ENCODE measurements around the gene RXRA. TPM values are rescaled to one million over a fixed set of nuclear protein-coding genes. Genes with fewer than 3 reads are reported as not detected.

The RXRA gene
- total RNA-seq, 4 donors from 2014 or later, result 39.4 to 81.3 (median 67.4) TPM

- no peak overlapping the region for H3K4me3 ChIP-seq (replicated peaks in 1 of 3)
- TF ChIP-seq POLR2A (IDR thresholded peaks at IDR 0.05) (no peak), CTCF (IDR thresholded peaks at IDR 0.05) (no peak)
- 95 to 96% methylated on average over 15 to 21 of the region's 21 CpGs for WGBS, 2 donors
- H3K4me1 ChIP-seq, result peaks cover 6 to 30% of the 10 kb centered on the region in 2 donors
- DNase-seq, result no peak
- no peaks in the 10 kb centered on the region for H3K27me3 ChIP-seq
- intact Hi-C loops (cut with DNase I), result no loop called here
- H3K27ac ChIP-seq, result no peak overlapping the region
- peaks cover 14 to 25% of the 10 kb centered on the region in 2 donors for H3K36me3 ChIP-seq
- H3K9me3 ChIP-seq, result no peaks in the 10 kb centered on the region
Measured at GRCh38 chr9:134429481-134429880, 103.2 kb downstream of the RXRA start.

GRCh38 chr9:134431095-134431494 is 104.8 kb downstream of the RXRA start:
- Histone ChIP-seq H3K27ac (peak overlapping the region in 1 of 3 donors; percentile 97), H3K36me3 (peaks cover 14 to 21% of the 10 kb centered on the region in 2 donors), H3K9me3 (no peaks in the 10 kb centered on the region), H3K27me3 (no peaks in the 10 kb centered on the region), H3K4me3 (replicated peaks in 1 of 3) (no peak overlapping the region), H3K4me1 (peaks cover 21 to 44% of the 10 kb centered on the region in 2 donors)
- intact Hi-C loops (cut with DNase I), result no loop called here
- TF ChIP-seq POLR2A (IDR thresholded peaks at IDR 0.05) (no peak), CTCF (IDR thresholded peaks at IDR 0.05) (no peak)
- no peak for DNase-seq
- WGBS, 2 donors, result 88 to 92% methylated on average over 5 of the region's 6 CpGs

DNA sequence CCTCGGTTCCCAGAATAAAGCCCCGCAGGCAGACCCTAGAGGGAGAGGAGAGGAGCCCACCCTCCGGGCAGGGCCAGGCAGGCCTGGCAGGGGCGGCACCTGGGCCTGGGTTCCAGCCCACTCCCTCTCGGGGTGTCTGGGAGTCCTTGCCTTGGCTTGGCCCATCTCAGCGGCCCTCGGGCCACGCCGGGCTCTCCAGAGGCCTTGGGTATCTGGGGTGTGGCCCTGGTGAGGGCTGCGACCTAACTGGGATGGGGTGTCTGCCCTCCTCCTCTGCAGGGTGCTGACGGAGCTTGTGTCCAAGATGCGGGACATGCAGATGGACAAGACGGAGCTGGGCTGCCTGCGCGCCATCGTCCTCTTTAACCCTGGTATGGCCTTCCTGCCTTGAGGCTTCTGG is 105.4 kb downstream of the RXRA start:
- H3K9me3 ChIP-seq, result no peaks in the 10 kb centered on the region
- DNase-seq, result no peak
- H3K27me3 ChIP-seq, result no peaks in the 10 kb centered on the region
- no peak overlapping the region for H3K4me3 ChIP-seq (replicated peaks in 1 of 3)
- TF ChIP-seq POLR2A (IDR thresholded peaks at IDR 0.05) (no peak), CTCF (IDR thresholded peaks at IDR 0.05) (no peak)
- H3K27ac ChIP-seq, result peak overlapping the region in 1 of 3 donors; percentile 97
- WGBS, 2 donors, result 77 to 100% methylated on average over 1 to 6 of the region's 16 CpGs
- peaks cover 19 to 20% of the 10 kb centered on the region in 2 donors for H3K36me3 ChIP-seq
- intact Hi-C loops (cut with DNase I), result no loop called here
- peaks cover 26 to 49% of the 10 kb centered on the region in 2 donors for H3K4me1 ChIP-seq

DNA sequence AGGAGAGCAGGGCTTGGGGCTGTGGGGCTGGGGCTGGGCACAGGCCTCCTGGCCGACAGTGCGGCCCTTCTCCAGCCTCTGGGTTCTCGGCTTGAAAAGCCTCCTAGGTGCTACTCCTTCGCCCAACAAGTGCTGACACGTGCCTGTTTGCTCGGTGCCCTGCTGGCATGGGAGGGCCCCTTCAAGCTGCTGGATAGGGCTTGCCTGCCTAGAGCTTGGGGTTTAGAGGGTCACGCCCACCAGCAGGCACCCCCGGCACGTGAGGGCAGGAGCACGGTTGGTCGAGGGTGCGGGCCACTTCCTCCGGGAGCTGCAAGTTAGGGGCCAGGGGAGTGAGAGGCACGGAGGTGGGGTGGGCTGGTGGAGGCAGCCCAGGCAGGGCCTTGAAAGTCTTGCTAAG is 106.2 kb downstream of the RXRA start:
- no peaks in the 10 kb centered on the region for H3K27me3 ChIP-seq
- H3K4me3 ChIP-seq (replicated peaks in 1 of 3), result no peak overlapping the region
- no peaks in the 10 kb centered on the region for H3K9me3 ChIP-seq
- 80 to 93% methylated on average over 1 to 6 of the region's 14 CpGs for WGBS, 2 donors
- no peak for DNase-seq
- intact Hi-C loops (cut with DNase I), result no loop called here
- peaks cover 30 to 56% of the 10 kb centered on the region in 2 donors for H3K4me1 ChIP-seq
- H3K27ac ChIP-seq, result peak overlapping the region; percentile 20 to 97 (median 89)
- peaks cover 20 to 21% of the 10 kb centered on the region in 2 donors for H3K36me3 ChIP-seq
- TF ChIP-seq POLR2A (IDR thresholded peaks at IDR 0.05), result no peak
- no peak for TF ChIP-seq CTCF (IDR thresholded peaks at IDR 0.05)

GRCh38 chr9:134433101-134433500 is 106.8 kb downstream of the RXRA start:
- Histone ChIP-seq H3K9me3 (no peaks in the 10 kb centered on the region), H3K27me3 (no peaks in the 10 kb centered on the region), H3K4me1 (peaks cover 36 to 62% of the 10 kb centered on the region in 2 donors), H3K4me3 (replicated peaks in 1 of 3) (no peak overlapping the region), H3K27ac (peak overlapping the region in 2 of 3 donors; percentile 89 to 97), H3K36me3 (peaks cover 20 to 21% of the 10 kb centered on the region in 2 donors)
- TF ChIP-seq CTCF (IDR thresholded peaks at IDR 0.05) (no peak), POLR2A (IDR thresholded peaks at IDR 0.05) (no peak)
- intact Hi-C loops (cut with DNase I), result no loop called here
- 82 to 90% methylated on average over 6 to 13 of the region's 14 CpGs for whole genome bisulfite sequencing, 2 donors
- DNase-seq, result no peak

All from thyroid gland (tissue), 4 donors.